MM.1S (cell line): ENCODE measurements around the gene RHOT2.

ENCODE experiments used
- EZH2 ChIP-seq: fragments of 300-600 bp; sonication (generic); optimal IDR thresholded peaks from 2 replicates; pipeline ENCODE3; 2017; ENCODE audit warnings: low read depth, mild to moderate bottlenecking, antibody characterized with exemption, low read length, mixed read lengths
- EZH2phosphoT487 ChIP-seq: fragments of 300-600 bp; sonication (generic); IDR thresholded peaks from 2 replicates; pipeline ENCODE4 v1.6.1; 2018; ENCODE audit warnings: antibody characterized with exemption, low read length
- TF ChIP-seq, protein P1 (sequence below): fragments of 300-600 bp; sonication (generic); IDR thresholded peaks from 2 replicates; pipeline ENCODE4 v1.5.1; 2016; ENCODE audit warnings: antibody characterized with exemption, low read length, mixed read lengths

DNA sequence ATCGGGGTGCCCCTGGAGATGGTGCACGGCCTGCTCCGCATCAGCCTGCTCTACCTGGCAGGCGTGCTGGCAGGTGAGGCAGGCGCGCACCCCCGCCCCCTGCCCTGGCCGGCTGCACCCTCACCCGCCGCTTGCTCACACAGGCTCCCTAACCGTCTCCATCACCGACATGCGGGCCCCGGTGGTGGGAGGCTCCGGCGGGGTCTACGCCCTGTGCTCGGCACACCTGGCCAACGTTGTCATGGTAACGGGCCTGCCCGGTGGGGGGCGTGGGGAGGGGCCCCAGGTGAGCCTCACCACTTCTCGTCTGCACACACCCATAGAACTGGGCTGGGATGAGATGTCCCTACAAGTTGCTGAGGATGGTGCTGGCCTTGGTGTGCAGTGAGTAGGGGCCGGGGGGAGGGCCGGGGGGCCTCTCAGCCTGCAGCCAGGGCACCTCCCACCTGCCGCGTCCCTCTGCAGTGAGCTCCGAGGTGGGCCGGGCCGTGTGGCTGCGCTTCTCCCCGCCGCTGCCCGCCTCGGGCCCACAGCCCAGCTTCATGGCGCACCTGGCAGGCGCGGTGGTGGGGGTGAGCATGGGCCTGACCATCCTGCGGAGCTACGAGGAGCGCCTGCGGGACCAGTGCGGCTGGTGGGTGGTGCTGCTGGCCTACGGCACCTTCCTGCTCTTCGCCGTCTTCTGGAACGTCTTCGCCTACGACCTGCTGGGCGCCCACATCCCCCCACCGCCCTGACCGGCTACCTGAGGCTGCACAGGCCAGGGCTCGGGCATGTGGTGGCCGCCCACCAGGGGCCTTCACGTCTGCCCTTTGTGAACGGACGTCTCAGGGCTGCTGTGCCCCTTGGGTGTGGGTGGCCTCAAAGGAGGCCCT is 9.6 kb downstream of the RHOT2 start:
- TF ChIP-seq, protein P1, sequence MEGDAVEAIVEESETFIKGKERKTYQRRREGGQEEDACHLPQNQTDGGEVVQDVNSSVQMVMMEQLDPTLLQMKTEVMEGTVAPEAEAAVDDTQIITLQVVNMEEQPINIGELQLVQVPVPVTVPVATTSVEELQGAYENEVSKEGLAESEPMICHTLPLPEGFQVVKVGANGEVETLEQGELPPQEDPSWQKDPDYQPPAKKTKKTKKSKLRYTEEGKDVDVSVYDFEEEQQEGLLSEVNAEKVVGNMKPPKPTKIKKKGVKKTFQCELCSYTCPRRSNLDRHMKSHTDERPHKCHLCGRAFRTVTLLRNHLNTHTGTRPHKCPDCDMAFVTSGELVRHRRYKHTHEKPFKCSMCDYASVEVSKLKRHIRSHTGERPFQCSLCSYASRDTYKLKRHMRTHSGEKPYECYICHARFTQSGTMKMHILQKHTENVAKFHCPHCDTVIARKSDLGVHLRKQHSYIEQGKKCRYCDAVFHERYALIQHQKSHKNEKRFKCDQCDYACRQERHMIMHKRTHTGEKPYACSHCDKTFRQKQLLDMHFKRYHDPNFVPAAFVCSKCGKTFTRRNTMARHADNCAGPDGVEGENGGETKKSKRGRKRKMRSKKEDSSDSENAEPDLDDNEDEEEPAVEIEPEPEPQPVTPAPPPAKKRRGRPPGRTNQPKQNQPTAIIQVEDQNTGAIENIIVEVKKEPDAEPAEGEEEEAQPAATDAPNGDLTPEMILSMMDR: no peak
- TF ChIP-seq EZH2 (no peak), EZH2phosphoT487 (no peak)
